ENCODE results near the gene NAE1.

DNA sequence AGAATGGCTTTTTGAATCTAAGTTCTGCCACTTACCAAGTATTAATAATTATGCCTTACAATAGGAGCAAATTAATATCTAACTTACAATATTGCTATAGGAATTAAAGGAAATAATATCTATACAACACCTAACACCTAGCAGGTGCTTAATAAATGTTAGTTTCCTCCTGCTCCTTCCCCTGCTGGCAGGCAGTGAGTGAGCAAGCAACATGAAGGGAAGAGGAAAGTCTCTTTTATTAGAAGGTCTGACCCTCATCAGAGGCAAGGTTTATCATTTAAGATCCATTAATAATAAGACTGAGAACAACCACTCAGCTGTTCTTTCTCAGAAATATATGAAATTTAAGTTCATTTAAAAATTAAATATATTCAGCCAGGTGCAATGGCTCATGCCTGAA is 72.7 kb downstream of the NAE1 start:
- TF ChIP-seq POLR2A (IDR thresholded peaks at IDR 0.05; ENCODE audit: low read depth, low read length) (no peak), TAF1 (IDR thresholded peaks at IDR 0.05; ENCODE audit: low read depth, low read length) (no peak), POLR2AphosphoS5 (IDR thresholded peaks at IDR 0.05; ENCODE audit: low read depth, low read length) (no peak)
